ENCODE measurements around the gene DKK2.

Gene DKK2

GRCh38 chr4:107017443-107018343 lies 18.4 kb downstream of the DKK2 start:
- DNase-seq (ENCODE audit: low read depth in 2 of 2) = no peak

GRCh38 chr4:107011312-107011711 lies 24.8 kb downstream of the DKK2 start:
- no peak for DNase-seq (ENCODE audit: low read depth in 2 of 2)

- no peak for DNase-seq (ENCODE audit: low read depth in 2 of 2)
Measured at GRCh38 chr4:107009196-107009968, 26.7 kb downstream of the DKK2 start.

GRCh38 chr4:107008115-107008514 lies 28.0 kb downstream of the DKK2 start:
- no peak for DNase-seq (ENCODE audit: low read depth in 2 of 2)

GRCh38 chr4:107006218-107006617 lies 29.9 kb downstream of the DKK2 start:
- no peak for DNase-seq (ENCODE audit: low read depth in 2 of 2)

- no peak for DNase-seq (ENCODE audit: low read depth in 2 of 2)
Measured at GRCh38 chr4:106996490-106996889, 39.6 kb downstream of the DKK2 start.

GRCh38 chr4:106993827-106994226 lies 42.3 kb downstream of the DKK2 start:
- DNase-seq (ENCODE audit: low read depth in 2 of 2) = no peak

- DNase-seq (ENCODE audit: low read depth in 2 of 2) = no peak
Measured at GRCh38 chr4:106987311-106987710, 48.8 kb downstream of the DKK2 start.

GRCh38 chr4:106986486-106986885 lies 49.6 kb downstream of the DKK2 start:
- no peak for DNase-seq (ENCODE audit: low read depth in 2 of 2)

- DNase-seq (ENCODE audit: low read depth in 2 of 2) = no peak
Measured at GRCh38 chr4:106985830-106986229, 50.3 kb downstream of the DKK2 start.

GRCh38 chr4:106982711-106983211 lies 53.4 kb downstream of the DKK2 start:
- DNase-seq (ENCODE audit: low read depth in 2 of 2) = no peak

GRCh38 chr4:106981431-106981830 lies 54.7 kb downstream of the DKK2 start:
- no peak for DNase-seq (ENCODE audit: low read depth in 2 of 2)

GRCh38 chr4:106979476-106979875 lies 56.6 kb downstream of the DKK2 start:
- no peak for DNase-seq (ENCODE audit: low read depth in 2 of 2)

GRCh38 chr4:106978046-106978774 lies 57.9 kb downstream of the DKK2 start:
- no peak for DNase-seq (ENCODE audit: low read depth in 2 of 2)

GRCh38 chr4:106971636-106972035 lies 64.5 kb downstream of the DKK2 start:
- DNase-seq (ENCODE audit: low read depth in 2 of 2) = no peak

GRCh38 chr4:106967892-106968291 lies 68.2 kb downstream of the DKK2 start:
- DNase-seq (ENCODE audit: low read depth in 2 of 2) = no peak

- no peak for DNase-seq (ENCODE audit: low read depth in 2 of 2)
Measured at GRCh38 chr4:106953036-106953705, 82.9 kb downstream of the DKK2 start.

GRCh38 chr4:106951891-106952290 lies 84.2 kb downstream of the DKK2 start:
- DNase-seq (ENCODE audit: low read depth in 2 of 2) = no peak

GRCh38 chr4:106941841-106942240 lies 94.3 kb downstream of the DKK2 start:
- no peak for DNase-seq (ENCODE audit: low read depth in 2 of 2)

- no peak for DNase-seq (ENCODE audit: low read depth in 2 of 2)
Measured at GRCh38 chr4:106930522-106930921, 105.6 kb downstream of the DKK2 start.

GRCh38 chr4:106929248-106929647 lies 106.9 kb downstream of the DKK2 start:
- no peak for DNase-seq (ENCODE audit: low read depth in 2 of 2)

Measured in activated CD8-positive, alpha-beta memory T cell treated with anti-CD3 and anti-CD28 coated beads for 4 hours (primary cell).